Tibial nerve (tissue), 4 donors: Measurements from ENCODE around the gene GABRG3. TPM values are rescaled to one million over a fixed set of nuclear protein-coding genes. Genes with fewer than 3 reads are reported as not detected.

ENCODE experiments used
- DNase-seq, 2 donors: peaks; one replicate each; pipeline ENCODE4 v3.0.0-alpha.2; 2019; ENCODE audit warnings: low spot score in 2 of 2
- H3K27ac ChIP-seq, 4 donors: fragments of 200-600 bp; sonication (generic) in 3 of 4; one replicate each; pipeline ENCODE4 v1.5.1; 2017 to 2019; ENCODE audit warnings: mild to moderate bottlenecking in 1 of 4
- H3K27me3 ChIP-seq, 2 donors: fragments of 200-600 bp; sonication (generic) in 1 of 2; one replicate each; pipeline versions ENCODE4 v1.5.1 to v1.6.0; 2017 to 2019
- H3K36me3 ChIP-seq, 3 donors: fragments of 200-600 bp; sonication (generic); one replicate each; pipeline ENCODE4 v1.5.1; 2018 to 2019
- H3K4me1 ChIP-seq, 4 donors: fragments of 200-600 bp; sonication (generic) in 3 of 4; one replicate each; pipeline ENCODE4 v1.5.1; 2017 to 2019
- H3K4me3 ChIP-seq, 4 donors: fragments of 200-600 bp; sonication (generic) in 3 of 4; one replicate each; pipeline ENCODE4 v1.5.1; 2017 to 2019; ENCODE audit warnings: mild to moderate bottlenecking in 1 of 4, moderate library complexity in 1 of 4
- H3K9me3 ChIP-seq, 4 donors: fragments of 200-600 bp; sonication (generic) in 3 of 4; one replicate each; pipeline ENCODE4 v1.5.1; 2017 to 2019
- CTCF ChIP-seq, 5 experiments: fragments of 200-600 bp in 3 of 5; fragments of 450-650 bp in 2 of 5; sonication (generic) in 3 of 5; IDR thresholded peaks; one replicate each; pipeline ENCODE4 v1.5.1; 2016 to 2019; ENCODE audit warnings: antibody characterized with exemption in 5 of 5, mild to moderate bottlenecking in 3 of 5, moderate library complexity in 2 of 5
- EP300 ChIP-seq, 2 donors: sonication (generic); formaldehyde crosslinking; IDR thresholded peaks; one replicate each; pipeline ENCODE4 v1.6.1; 2017; ENCODE audit warnings: antibody characterized with exemption in 2 of 2, mild to moderate bottlenecking in 1 of 2
- POLR2A ChIP-seq, 2 donors: fragments of 450-650 bp; IDR thresholded peaks; one replicate each; pipeline ENCODE4 v1.6.1; 2017; ENCODE audit warnings: antibody characterized with exemption in 2 of 2, mild to moderate bottlenecking in 2 of 2, moderate library complexity in 2 of 2
- WGBS, 2 donors: methylation state at CpG; one replicate each; pipeline ENCODE4 v1.1.5; 2018; 5-methylcytosine and 5-hydroxymethylcytosine counted together
- total RNA-seq, 4 donors: library from RNA; depleted of rRNA; stranded (reverse); fragments of >200 nt; gene quantifications; one replicate each; pipeline ENCODE4 v1.1.0, GENCODE V29; 2016

The GABRG3 gene
- total RNA-seq, 4 donors from 2014 or later: not detected

GRCh38 chr15:27249046-27249759 is 278.2 kb downstream of the GABRG3 start:
- H3K27me3 ChIP-seq: no peaks in the 10 kb centered on the region
- no peak for DNase-seq
- no peak overlapping the region for H3K27ac ChIP-seq
- peaks cover 0 to 3% (median 0%) of the 10 kb centered on the region in 4 donors for H3K9me3 ChIP-seq
- H3K4me3 ChIP-seq: no peak overlapping the region
- 92 to 94% methylated on average over 22 to 23 of the region's 23 CpGs for whole genome bisulfite sequencing, 2 donors
- no peaks in the 10 kb centered on the region for H3K4me1 ChIP-seq
- TF ChIP-seq EP300 (IDR thresholded peaks at IDR 0.05) (no peak), POLR2A (IDR thresholded peaks at IDR 0.05) (no peak), CTCF (IDR thresholded peaks at IDR 0.05) (no peak)
- no peaks in the 10 kb centered on the region for H3K36me3 ChIP-seq

GRCh38 chr15:27249760-27250109 is 278.8 kb downstream of the GABRG3 start:
- TF ChIP-seq POLR2A (IDR thresholded peaks at IDR 0.05): no peak
- no peak for TF ChIP-seq CTCF (IDR thresholded peaks at IDR 0.05)
- TF ChIP-seq EP300 (IDR thresholded peaks at IDR 0.05): no peak
- 84 to 89% methylated on average over 3 of the region's 3 CpGs for WGBS, 2 donors
- no peak overlapping the region for H3K4me3 ChIP-seq
- H3K4me1 ChIP-seq: no peaks in the 10 kb centered on the region
- H3K36me3 ChIP-seq: no peaks in the 10 kb centered on the region
- H3K27ac ChIP-seq: no peak overlapping the region
- H3K9me3 ChIP-seq: peaks cover 0 to 3% (median 0%) of the 10 kb centered on the region in 4 donors
- H3K27me3 ChIP-seq: no peaks in the 10 kb centered on the region
- no peak for DNase-seq

GRCh38 chr15:27250223-27250622 is 279.2 kb downstream of the GABRG3 start:
- peaks cover 0 to 3% (median 0%) of the 10 kb centered on the region in 4 donors for H3K9me3 ChIP-seq
- H3K36me3 ChIP-seq: no peaks in the 10 kb centered on the region
- H3K27ac ChIP-seq: no peak overlapping the region
- no peaks in the 10 kb centered on the region for H3K27me3 ChIP-seq
- no peak for DNase-seq
- no peak overlapping the region for H3K4me3 ChIP-seq
- H3K4me1 ChIP-seq: no peaks in the 10 kb centered on the region
- TF ChIP-seq EP300 (IDR thresholded peaks at IDR 0.05): no peak
- no peak for TF ChIP-seq POLR2A (IDR thresholded peaks at IDR 0.05)
- no peak for TF ChIP-seq CTCF (IDR thresholded peaks at IDR 0.05)
- 81 to 88% methylated on average over 6 of the region's 6 CpGs for WGBS, 2 donors

GRCh38 chr15:27254055-27254454 is 283.1 kb downstream of the GABRG3 start:
- no peak for TF ChIP-seq POLR2A (IDR thresholded peaks at IDR 0.05)
- TF ChIP-seq EP300 (IDR thresholded peaks at IDR 0.05): no peak
- TF ChIP-seq CTCF (IDR thresholded peaks at IDR 0.05): no peak
- H3K9me3 ChIP-seq: no peaks in the 10 kb centered on the region
- WGBS, 2 donors: 61 to 66% methylated on average over 9 of the region's 9 CpGs
- no peaks in the 10 kb centered on the region for H3K36me3 ChIP-seq
- no peak overlapping the region for H3K27ac ChIP-seq
- DNase-seq: no peak
- H3K27me3 ChIP-seq: no peaks in the 10 kb centered on the region
- no peak overlapping the region for H3K4me3 ChIP-seq
- no peaks in the 10 kb centered on the region for H3K4me1 ChIP-seq

- DNase-seq: no peak
- no peak overlapping the region for H3K4me3 ChIP-seq
Measured at GRCh38 chr15:27254801-27255200, 283.8 kb downstream of the GABRG3 start.

More at GRCh38 chr15:27254801-27255200, 283.8 kb downstream of the GABRG3 start:
- H3K27me3 ChIP-seq: no peaks in the 10 kb centered on the region
- no peak for TF ChIP-seq EP300 (IDR thresholded peaks at IDR 0.05)
- TF ChIP-seq CTCF (IDR thresholded peaks at IDR 0.05): no peak
- H3K9me3 ChIP-seq: no peaks in the 10 kb centered on the region
- 70 to 74% methylated on average over 3 of the region's 3 CpGs for WGBS, 2 donors
- H3K36me3 ChIP-seq: no peaks in the 10 kb centered on the region
- H3K27ac ChIP-seq: no peak overlapping the region
- no peaks in the 10 kb centered on the region for H3K4me1 ChIP-seq
